Measurements from ENCODE around the gene MAP3K20. TPM values are rescaled to one million over a fixed set of nuclear protein-coding genes. Genes with fewer than 3 reads are reported as not detected.

MAP3K20 gene
- total RNA-seq, 2 experiments from 2014 or later = 8.0 to 10.2 TPM

DNA sequence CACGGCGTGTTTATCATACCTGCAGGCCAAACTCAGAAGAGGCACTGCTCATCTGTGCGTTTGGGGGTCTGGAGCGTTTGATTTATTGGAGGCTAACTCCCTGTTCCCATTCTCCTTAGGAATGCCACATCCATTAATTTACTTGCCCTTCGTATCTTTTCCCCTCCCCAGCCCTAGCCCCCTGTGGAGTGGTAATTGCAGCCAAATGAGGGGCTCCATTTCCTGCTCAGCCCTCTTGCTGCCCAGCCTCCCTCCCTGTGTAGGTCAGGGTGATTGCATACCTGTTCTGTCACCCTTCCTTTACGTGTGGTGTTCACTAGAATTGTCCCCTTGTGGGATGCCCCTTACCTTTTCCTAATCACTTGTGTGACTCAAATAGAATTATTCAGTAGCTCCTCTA, 120.4 kb downstream of the MAP3K20 start:
- H3K9me3 Mint-ChIP-seq = no peaks in the 10 kb centered on the region
- ATAC-seq (no peak), DNase-seq (no peak)
- H3K27me3 Mint-ChIP-seq = peaks cover 5% of the 10 kb centered on the region
- intact Hi-C loops (cut with micrococcal nuclease) = no loop called here
- no peaks in the 10 kb centered on the region for H3K36me3 Mint-ChIP-seq (ENCODE audit: low read depth)
- TF ChIP-seq, protein P1, sequence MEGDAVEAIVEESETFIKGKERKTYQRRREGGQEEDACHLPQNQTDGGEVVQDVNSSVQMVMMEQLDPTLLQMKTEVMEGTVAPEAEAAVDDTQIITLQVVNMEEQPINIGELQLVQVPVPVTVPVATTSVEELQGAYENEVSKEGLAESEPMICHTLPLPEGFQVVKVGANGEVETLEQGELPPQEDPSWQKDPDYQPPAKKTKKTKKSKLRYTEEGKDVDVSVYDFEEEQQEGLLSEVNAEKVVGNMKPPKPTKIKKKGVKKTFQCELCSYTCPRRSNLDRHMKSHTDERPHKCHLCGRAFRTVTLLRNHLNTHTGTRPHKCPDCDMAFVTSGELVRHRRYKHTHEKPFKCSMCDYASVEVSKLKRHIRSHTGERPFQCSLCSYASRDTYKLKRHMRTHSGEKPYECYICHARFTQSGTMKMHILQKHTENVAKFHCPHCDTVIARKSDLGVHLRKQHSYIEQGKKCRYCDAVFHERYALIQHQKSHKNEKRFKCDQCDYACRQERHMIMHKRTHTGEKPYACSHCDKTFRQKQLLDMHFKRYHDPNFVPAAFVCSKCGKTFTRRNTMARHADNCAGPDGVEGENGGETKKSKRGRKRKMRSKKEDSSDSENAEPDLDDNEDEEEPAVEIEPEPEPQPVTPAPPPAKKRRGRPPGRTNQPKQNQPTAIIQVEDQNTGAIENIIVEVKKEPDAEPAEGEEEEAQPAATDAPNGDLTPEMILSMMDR (IDR thresholded peaks at IDR 0.05) = no peak
- no peak overlapping the region for H3K4me3 Mint-ChIP-seq
- no peaks in the 10 kb centered on the region for H3K4me1 Mint-ChIP-seq (ENCODE audit: low read depth)
- CTCF ChIA-PET = interaction anchor here (0.9 to 1.3 kb wide), 3 partner anchors 12 to 169 kb away, joined by 4 read pairs; no protein-coding TSS in a partner anchor
- H3K27ac Mint-ChIP-seq = no peak overlapping the region
- POLR2A ChIA-PET = no interaction called here

DNA sequence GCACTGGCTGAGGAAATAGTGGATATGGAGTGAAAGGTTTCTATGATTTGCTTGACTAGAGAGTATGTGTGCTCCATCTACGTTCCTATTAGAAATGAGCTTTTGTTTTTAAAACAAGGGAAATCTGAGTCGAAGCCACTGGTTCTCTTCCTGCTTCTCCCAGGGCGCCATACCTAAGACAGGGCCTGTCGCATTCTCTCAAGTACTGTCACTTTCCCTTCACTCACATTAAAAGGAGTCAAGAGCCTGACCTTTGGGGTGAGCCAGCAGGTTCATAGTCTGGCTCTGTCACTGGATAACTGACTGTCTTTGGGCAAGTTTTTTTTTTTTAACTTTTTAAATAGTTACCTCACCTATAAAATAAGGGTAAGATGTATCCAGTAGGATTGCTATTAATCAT, 121.0 kb downstream of the MAP3K20 start:
- ChIA-PET CTCF (no interaction called here), POLR2A (no interaction called here)
- H3K9me3 Mint-ChIP-seq = no peaks in the 10 kb centered on the region
- H3K27ac Mint-ChIP-seq = no peak overlapping the region
- TF ChIP-seq, protein P1 (IDR thresholded peaks at IDR 0.05) = no peak
- H3K36me3 Mint-ChIP-seq (ENCODE audit: low read depth) = no peaks in the 10 kb centered on the region
- DNase-seq (no peak), ATAC-seq (no peak)
- no peak overlapping the region for H3K4me3 Mint-ChIP-seq
- H3K4me1 Mint-ChIP-seq (ENCODE audit: low read depth) = no peaks in the 10 kb centered on the region
- intact Hi-C loops (cut with micrococcal nuclease) = no loop called here
- peaks cover 3% of the 10 kb centered on the region for H3K27me3 Mint-ChIP-seq

DNA sequence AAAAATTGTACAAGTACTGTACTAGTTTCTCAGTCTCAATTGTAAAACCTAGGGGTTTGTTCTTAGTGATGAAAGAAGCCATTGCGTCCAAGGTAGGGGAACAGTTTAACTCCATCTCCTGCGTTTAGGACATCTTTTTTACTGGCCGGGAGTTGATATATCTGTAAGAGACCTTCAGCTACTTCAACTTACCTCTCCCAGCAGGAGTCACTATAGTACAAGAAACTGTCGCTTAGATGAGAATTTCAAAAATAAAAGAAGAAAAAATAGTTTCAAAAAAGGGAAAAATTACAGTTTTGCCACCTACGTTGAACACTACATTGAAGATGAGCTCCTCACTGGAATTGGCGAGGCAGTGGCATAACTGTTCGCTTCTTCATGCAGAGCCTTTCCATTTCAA, 122.7 kb downstream of the MAP3K20 start:
- Mint-ChIP-seq H3K27me3 (peaks cover 2% of the 10 kb centered on the region), H3K27ac (no peak overlapping the region), H3K4me3 (no peak overlapping the region), H3K4me1 (ENCODE audit: low read depth) (no peaks in the 10 kb centered on the region), H3K9me3 (no peaks in the 10 kb centered on the region), H3K36me3 (ENCODE audit: low read depth) (no peaks in the 10 kb centered on the region)
- no peak for ATAC-seq
- CTCF ChIA-PET = interaction anchor here (2.0 to 2.6 kb wide), 2 partner anchors 12 to 172 kb away, joined by 7 to 15 read pairs; no protein-coding TSS in a partner anchor
- no peak for DNase-seq
- intact Hi-C loops (cut with micrococcal nuclease) = no loop called here
- POLR2A ChIA-PET = no interaction called here
- TF ChIP-seq, protein P1 (IDR thresholded peaks at IDR 0.05) = no peak

DNA sequence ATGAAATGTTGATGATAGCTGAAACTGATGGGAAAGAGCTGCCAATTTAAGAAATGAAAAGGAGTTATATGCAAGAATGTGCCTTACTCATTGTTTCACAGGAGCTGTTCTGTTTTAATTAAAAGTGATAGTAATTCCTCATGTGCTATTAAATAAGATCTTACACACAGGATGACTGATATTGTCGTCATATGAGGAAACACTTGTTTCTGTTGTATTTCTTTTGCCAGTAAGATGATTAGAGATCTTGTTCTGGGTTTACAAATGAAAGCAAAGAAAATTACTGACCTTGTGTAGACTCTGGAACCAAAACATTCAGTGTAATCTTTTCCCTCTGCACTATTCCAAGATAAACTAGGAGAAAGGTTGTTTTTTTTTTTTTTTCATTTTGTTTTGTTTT, 123.6 kb downstream of the MAP3K20 start:
- ChIA-PET CTCF (interaction anchor here (1.0 to 2.6 kb wide), 3 partner anchors 11 to 172 kb away, joined by 4 to 15 read pairs (median 5); no protein-coding TSS in a partner anchor), POLR2A (no interaction called here)
- intact Hi-C loops (cut with micrococcal nuclease) = no loop called here
- ATAC-seq (no peak), DNase-seq (no peak)
- H3K4me3 Mint-ChIP-seq = no peak overlapping the region
- no peaks in the 10 kb centered on the region for H3K9me3 Mint-ChIP-seq
- peaks cover 2% of the 10 kb centered on the region for H3K27me3 Mint-ChIP-seq
- H3K36me3 Mint-ChIP-seq (ENCODE audit: low read depth) = no peaks in the 10 kb centered on the region
- H3K27ac Mint-ChIP-seq = no peak overlapping the region
- TF ChIP-seq, protein P1 (IDR thresholded peaks at IDR 0.05) = no peak
- H3K4me1 Mint-ChIP-seq (ENCODE audit: low read depth) = no peaks in the 10 kb centered on the region

DNA sequence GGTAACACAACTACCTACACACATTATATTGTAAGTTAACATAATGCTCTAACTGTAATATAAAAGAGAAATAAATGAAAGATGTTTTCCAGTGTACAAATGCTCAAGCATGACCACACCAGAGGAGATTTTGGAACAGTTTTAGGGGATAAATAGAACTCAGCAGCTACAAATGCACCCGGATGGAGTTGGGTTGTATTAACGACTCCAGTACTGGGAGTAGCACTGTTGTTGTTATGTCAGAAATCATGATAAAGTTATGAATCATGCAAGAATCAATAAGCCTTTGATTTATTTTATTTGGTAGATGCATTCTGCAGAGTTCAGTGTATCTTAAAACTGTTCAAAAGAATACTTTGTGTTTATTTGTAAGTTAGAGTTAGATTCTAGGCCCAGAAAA, 126.9 kb downstream of the MAP3K20 start:
- DNase-seq = no peak
- Mint-ChIP-seq H3K27me3 (no peaks in the 10 kb centered on the region), H3K4me3 (no peak overlapping the region), H3K36me3 (ENCODE audit: low read depth) (no peaks in the 10 kb centered on the region), H3K27ac (no peak overlapping the region), H3K4me1 (ENCODE audit: low read depth) (no peaks in the 10 kb centered on the region), H3K9me3 (no peaks in the 10 kb centered on the region)
- ChIA-PET CTCF (interaction anchor here (2.3 kb wide), 1 partner anchor 175 kb away, joined by 19 read pairs; no protein-coding TSS in a partner anchor), POLR2A (no interaction called here)
- intact Hi-C loops (cut with micrococcal nuclease) = loop anchor here (10.0 kb wide), 1 partner anchor 108 kb away; no protein-coding TSS in a partner anchor
- no peak for ATAC-seq
- TF ChIP-seq, protein P1 (IDR thresholded peaks at IDR 0.05) = no peak

Data from activated CD8-positive, alpha-beta T cell treated with anti-CD3 and anti-CD28 coated beads for 36 hours (primary cell).